ENCODE measurements around the gene PLXNA4.

- TF ChIP-seq CTCF (conservative IDR thresholded peaks at IDR 0.05) (no peak), EZH2 (IDR thresholded peaks at IDR 0.05; ENCODE audit: low read depth) (no peak)
Measured at GRCh38 chr7:132544999-132545398, 31.3 kb downstream of the PLXNA4 start.

Measured in PC-9 (cell line).